NCI-H2227 (cell line): ENCODE data around the gene HDAC11.
"Not testable (repeated sequence)": the region's sequence is repeated elsewhere in the genome, so short reads cannot be mapped to it uniquely, and the experiment has no call there.

Experiments used
- DNase-seq: peaks from one replicate; lab custom pipeline; 2025; ENCODE audit not compliant: unreplicated experiment; lab: John Stamatoyannopoulos, UW

The HDAC11 gene

DNA sequence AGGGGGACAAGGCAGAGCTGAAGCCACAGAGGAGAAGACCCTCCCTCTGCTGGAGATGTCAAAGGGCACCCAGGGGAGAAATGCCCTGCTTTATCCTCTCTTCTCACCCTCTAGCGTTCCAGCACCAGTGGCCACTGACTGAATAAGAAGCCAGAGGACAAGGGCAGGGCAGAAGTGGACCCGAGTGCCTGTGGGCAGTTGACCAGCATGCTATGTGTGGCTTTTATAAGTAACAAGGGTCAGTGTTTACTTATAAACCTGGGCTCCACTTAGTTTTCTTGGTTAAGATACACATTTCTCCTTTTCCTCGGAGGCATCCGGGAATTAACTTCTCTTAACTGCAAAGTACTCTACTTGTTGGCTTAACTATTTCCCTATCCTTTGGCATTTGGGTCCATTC lies 13.3 kb upstream of the HDAC11 start:
- no peak for DNase-seq

- no peak for DNase-seq
Measured at GRCh38 chr3:13470894-13471574, 9.1 kb upstream of the HDAC11 start.

GRCh38 chr3:13472286-13472685 lies 7.8 kb upstream of the HDAC11 start:
- no peak for DNase-seq

DNA sequence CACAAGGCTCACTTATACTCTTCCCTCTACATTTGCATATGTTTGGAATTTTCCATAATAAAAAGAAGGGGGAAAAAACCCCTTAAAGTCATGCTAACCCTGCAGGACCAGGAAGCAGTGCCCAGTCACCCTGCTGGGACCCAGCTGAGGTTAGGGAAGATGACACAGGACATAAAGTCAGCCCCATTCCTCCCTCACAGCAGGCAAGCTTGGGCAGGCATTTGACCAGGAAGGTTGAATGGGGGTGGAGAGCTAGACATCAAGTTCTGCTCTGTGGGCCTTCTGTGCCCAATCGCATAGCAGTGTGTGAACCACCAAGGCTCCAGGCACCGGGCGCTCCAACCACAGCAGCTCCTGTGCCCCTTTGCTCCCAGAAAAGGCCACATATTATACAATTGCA lies 7.1 kb upstream of the HDAC11 start:
- DNase-seq = no peak

DNA sequence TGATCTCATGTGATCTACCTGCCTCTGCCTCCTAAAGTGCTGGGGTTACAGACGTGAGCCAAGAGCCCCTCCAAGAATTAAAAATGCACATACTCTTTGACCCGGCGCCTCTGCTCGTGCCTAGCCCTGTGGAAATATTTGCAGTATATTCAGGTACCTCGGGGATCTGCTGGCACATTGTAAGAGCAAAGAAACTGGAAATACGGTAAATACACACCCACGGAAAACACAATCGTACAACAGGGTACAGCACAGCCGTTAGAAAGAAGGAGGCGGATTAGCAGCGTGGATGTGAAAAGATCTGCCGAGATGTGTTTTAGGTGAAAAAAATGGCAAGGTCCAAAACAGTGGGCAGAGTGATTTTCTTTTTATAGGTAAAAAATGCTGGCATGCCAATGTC lies 6.1 kb upstream of the HDAC11 start:
- DNase-seq = no peak

DNA sequence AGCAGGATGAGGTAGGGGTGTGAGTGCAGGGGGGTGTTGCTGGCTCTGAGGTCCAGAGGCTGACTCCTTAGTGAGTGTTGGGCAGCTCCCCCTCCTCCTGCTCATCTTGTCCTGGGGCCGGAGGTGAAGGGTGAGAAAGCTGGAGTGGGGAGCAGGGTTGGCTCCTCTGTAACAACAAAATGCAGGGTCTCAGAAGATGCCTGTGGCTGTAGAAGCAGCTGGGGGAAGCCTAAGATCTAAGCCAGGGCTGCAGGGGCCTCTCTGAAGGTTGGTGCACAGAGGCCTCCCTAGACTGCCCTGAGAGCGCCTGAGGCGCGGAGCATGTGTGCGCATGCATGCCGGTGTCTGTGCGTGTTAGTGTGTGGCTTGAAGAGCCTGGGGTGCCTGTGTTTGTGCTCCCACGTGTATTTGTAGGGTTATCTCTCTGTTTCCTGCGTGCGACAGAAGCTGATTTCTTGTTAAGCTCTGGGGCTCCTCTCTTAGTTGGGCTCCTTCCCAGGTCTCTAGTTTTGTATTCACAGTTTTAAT lies 5.3 kb upstream of the HDAC11 start:
- DNase-seq = no peak

GRCh38 chr3:13475871-13476590 lies 4.1 kb upstream of the HDAC11 start:
- DNase-seq = no peak

GRCh38 chr3:13477943-13478342 lies 2.2 kb upstream of the HDAC11 start:
- DNase-seq = peak; percentile 75

GRCh38 chr3:13479332-13479581 lies 849 bp upstream of the HDAC11 start:
- DNase-seq = peak; percentile 25

DNA sequence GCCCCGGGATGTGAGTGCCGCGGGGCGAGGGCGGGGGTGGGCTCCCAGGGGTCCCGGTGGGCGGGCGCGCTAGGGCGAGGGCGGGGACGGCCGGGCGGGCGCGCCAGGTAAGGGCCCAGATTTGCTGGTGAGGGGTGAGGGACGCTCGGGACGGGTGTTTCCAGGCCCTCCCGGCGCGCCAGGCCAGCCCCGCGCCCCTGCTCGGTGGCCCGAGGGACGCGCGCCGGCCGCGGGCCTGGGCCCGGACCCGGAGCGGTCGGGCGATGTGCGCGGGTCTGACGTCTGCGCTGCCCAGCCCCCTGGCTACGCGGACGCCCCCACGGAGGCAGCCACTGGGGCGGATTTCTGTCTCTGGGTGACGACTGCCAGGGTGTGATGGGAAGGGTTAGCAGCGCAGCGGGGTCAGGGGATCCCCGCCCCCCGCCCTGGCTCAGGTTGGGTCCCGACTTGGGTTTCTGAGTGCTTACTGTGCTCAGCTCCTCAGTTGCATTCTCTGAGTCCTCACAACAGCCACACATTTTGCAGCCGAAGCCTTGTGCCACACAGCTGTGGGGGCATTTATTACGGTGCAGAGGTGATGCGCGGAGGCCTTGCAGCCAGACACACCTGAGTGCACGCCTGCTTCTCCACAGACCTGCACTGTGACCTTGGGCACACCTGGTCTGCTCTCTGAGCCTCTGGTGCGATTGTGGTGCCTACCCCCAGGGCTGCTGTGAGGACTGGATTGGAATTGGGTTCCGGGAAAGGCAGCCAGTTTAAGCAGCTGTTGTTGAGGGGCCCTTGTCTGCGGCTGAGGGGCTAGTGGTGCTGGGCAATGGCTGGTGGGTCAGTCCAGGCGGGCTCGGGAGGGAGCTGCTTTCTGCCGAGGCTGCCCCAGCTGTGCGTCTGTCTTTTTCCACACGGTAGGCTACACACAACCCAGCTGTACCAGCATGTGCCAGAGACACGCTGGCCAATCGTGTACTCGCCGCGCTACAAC lies 523 bp downstream of the HDAC11 start:
- peak; percentile 45 for DNase-seq

- no peak for DNase-seq
Measured at GRCh38 chr3:13482106-13482690, 2.1 kb downstream of the HDAC11 start.

GRCh38 chr3:13483286-13483685 lies 3.2 kb downstream of the HDAC11 start:
- no peak for DNase-seq

DNA sequence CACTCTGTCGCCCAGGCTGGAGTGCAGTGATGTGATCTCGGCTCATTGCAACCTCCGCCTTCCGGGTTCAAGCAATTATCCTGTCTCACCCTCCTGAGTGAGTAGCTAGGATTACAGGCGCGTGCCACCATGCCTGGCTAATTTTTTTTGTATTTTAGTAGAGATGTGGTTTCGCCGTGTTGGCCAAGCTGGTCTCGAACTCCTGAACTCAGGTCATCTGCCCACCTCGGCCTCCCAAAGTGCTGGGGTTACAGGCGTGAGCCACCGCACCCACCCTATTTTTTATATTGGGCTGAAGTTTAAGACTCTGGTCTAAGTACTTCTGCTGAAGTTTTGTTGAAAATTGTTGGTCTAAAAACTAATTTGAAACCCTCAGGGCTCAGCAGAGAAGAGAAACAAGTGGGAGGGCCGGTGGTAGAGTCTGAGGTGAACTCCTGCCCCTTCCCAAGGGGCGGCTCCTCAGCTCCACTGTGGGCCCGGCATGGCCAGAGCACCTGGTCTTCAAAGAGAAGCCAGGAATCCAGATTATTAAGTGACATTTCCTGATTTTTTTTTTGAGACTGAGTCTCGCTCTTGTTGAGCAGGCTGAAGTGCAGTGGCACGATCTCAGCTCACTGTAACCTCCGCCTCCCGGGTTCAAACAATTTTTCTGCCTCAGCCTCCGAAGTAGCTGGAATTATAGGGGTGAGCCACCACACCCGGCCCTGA lies 4.0 kb downstream of the HDAC11 start:
- DNase-seq = no peak

DNA sequence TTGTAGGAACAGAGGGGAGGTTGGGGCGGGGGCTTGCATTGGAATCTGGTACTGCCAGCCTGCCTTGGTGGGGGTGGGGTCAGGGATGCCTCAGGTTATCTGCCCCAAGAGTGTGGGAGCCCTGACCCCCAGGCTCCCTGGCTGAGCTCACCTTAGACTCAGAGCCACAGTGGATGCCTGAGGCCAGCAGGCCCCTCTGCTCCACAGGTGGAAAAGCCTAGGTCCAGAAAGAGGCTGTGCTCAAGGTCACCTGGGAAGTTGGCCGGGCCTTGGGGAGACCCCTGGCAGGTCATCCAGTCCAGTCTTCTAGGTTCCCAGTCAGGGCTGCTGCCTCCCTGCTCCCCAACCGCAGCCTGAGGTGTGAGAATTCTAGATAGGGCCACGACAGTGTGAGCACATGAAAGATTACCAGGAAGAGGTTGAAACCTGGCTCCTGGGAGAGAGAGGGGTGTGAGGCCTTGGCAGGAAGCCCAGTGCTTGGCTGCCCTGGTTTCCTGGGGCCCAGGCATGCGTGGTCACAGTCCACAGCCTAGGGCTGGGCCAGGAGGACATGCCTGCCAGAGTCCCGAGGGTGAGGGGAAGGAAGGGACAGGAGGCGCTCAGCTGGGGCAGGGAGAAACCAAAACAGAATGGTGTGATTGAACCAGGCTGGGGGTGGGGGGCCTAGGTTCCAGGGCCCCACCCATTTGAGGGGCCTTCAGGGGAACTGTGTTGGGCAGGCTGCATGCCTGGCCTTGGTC lies 4.9 kb downstream of the HDAC11 start:
- DNase-seq = no peak

DNA sequence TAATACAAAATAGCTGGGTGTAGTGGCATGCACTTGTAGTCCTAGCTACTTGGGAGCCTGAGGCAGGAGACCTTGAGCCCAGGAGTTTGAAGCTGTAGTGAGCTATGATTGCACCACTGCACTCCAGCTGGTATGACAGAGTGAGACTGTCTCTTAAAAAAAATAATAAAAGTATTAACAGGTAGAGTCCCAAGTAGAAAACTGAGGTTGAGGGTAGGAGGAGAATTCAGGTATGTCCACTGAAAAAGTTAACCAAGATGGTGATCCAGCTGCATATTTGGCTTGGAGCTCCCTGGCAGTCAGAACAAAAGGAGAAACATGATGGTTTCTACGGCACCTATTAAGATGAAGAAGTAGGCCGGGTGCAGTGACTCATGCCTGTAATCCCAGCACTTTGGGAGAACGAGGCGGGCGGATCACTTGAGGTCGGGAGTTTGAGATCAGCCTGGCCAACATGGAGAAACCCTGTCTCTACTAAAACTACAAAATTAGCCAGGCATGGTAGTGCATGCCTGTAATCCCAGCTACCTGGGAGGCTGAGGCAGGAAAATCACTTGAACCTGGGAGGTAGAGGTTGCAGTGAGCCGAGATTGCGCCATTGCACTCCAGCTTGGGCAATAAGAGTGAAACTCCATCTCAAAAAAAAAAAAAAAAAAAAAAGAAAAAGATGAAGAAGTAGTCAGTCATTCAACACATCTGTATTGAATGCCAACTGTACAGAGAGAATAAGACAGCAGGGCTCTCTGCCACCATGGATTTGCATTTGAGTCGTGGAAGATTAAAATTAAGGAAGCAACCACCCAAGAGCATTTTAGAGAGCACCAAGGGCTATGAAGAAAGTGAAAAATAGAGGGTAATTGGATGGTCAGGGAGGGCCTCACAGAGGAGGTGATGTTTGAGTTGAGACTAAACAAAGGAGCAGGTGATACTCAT lies 5.8 kb downstream of the HDAC11 start:
- DNase-seq = not testable (repeated sequence)

DNA sequence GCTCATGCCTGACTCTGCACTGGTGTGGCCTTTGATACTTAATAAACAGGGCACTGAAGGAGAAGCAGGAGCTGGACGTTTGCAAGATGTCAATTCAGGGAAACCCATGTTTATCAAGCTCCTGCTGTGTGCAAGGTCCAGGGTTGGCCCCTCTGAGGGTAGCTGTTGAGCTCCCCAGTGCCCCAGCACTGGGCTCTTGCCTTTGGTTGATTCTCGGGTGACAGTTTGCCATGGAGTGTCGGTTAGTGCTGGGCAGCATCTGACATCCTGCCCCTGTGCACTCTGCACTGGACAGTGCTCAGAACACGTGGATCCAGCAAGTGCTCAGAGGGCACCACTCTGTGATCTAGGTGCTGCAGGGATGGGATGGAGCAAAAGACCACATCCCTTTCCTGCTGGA lies 7.3 kb downstream of the HDAC11 start:
- DNase-seq = no peak

DNA sequence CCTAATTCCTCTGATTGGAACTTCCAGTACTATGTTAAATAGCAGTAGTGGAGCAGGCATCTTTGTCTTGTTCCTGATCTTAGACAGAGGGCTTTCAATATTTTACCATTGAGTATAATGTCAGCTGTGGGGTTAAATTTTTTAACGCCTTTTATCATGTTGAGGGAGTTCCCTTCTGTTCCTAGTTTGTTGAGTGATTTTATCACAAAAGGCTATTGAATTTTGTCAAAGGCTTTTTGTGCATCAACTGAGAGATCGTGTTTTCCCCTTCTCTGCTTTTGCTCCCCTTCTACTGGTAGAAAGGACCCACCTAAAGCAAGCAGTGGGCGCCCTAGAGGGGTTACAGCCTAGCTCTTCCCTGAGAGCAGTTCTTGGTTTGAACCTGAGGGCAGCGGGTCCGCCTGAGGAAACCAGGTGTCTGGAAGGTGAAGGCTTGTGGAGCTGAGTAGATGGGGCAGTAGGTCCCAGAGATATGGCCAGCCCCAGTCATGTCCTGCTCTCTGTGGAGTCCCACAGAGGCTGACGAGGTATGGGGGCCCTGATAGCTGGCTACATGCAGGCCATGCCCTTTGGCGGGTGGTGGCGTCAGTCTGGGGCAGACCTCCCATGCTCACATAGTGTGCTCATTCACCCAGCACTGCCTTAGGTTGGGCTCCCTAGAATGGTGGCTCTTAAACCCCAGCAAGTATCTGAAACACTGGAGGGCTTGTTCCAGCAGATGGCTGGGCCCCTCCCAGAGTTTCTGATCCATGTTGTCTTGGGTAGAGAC lies 11.3 kb downstream of the HDAC11 start:
- no peak for DNase-seq

DNA sequence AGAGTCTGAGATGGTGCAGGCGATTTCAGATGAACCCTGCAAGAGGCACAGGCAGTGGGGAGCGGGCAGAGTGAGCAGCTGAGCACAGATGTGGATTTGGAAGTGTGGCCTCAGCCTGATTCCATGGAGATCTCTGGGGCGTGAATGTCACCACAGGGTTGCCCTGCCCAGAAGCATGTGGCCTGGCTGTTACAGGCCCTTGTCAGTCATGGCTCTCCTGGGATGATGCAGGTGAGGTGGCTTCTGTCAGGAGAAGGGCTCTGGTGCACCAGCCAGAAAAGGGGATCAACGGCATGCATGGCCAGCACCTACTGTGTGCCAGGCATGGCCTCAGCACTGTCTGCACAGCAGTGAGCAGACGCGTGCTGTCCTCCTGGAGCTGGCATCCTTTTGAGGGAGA lies 11.9 kb downstream of the HDAC11 start:
- no peak for DNase-seq
